Upper lobe of left lung (tissue), 6 donors: Measurements from ENCODE around the gene CDH5. TPM values are rescaled to one million over a fixed set of nuclear protein-coding genes. Genes with fewer than 3 reads are reported as not detected.
A peak's percentile ranks its signal among the peaks of the same experiment; 100 is the strongest.

Experiments
- ATAC-seq, 2 donors: fragments of 200-7000 bp; cut with Tn5 transposase; one replicate each; pipeline ENCODE4 v1.9.1; 2022; ENCODE audit warnings: mild to moderate bottlenecking in 2 of 2, moderate library complexity in 2 of 2; ENCODE audit not compliant: low FRiP score in 2 of 2
- DNase-seq, 2 donors: peaks; one replicate each; pipeline ENCODE4 v3.0.0-alpha.2; 2019 to 2020
- H3K27ac ChIP-seq, 4 donors: fragments of 200-600 bp; sonication (generic); one replicate each; pipeline ENCODE4 v1.5.1; 2016 to 2019
- H3K27me3 ChIP-seq, 4 donors: fragments of 200-600 bp; sonication (generic); one replicate each; pipeline ENCODE4 v1.5.1; 2017 to 2019
- H3K36me3 ChIP-seq, 4 donors: fragments of 200-600 bp; sonication (generic); one replicate each; pipeline ENCODE4 v1.5.1; 2016 to 2019
- H3K4me1 ChIP-seq, 4 donors: fragments of 200-600 bp; sonication (generic); one replicate each; pipeline ENCODE4 v1.5.1; 2018 to 2019
- H3K4me3 ChIP-seq, 4 donors: fragments of 200-600 bp; sonication (generic); one replicate each; pipeline ENCODE4 v1.5.1; 2017 to 2019; ENCODE audit warnings: mild to moderate bottlenecking in 2 of 4, moderate library complexity in 1 of 4
- H3K9me3 ChIP-seq, 4 donors: fragments of 200-600 bp; sonication (generic); one replicate each; pipeline ENCODE4 v1.5.1; 2018 to 2019
- CTCF ChIP-seq, 6 experiments: fragments of 450-650 bp in 4 of 6; fragments of 200-600 bp in 2 of 6; sonication (generic) in 2 of 6; IDR thresholded peaks; one replicate each; pipeline ENCODE4 v1.5.1; 2016 to 2019; ENCODE audit warnings: antibody characterized with exemption in 6 of 6
- EP300 ChIP-seq, 4 donors: sonication (generic); formaldehyde crosslinking; IDR thresholded peaks; one replicate each; pipeline ENCODE4 v1.5.1; 2017; ENCODE audit warnings: antibody characterized with exemption in 4 of 4, control low read depth in 2 of 4
- POLR2A ChIP-seq, 4 donors: fragments of 450-650 bp; IDR thresholded peaks; one replicate each; pipeline ENCODE4 v1.5.1; 2016 to 2017; ENCODE audit warnings: antibody characterized with exemption in 4 of 4, mild to moderate bottlenecking in 2 of 4
- POLR2AphosphoS5 ChIP-seq, 2 donors: sonication (generic); formaldehyde crosslinking; IDR thresholded peaks; one replicate each; pipeline ENCODE4 v1.5.1; 2017; ENCODE audit warnings: antibody characterized with exemption in 2 of 2
- WGBS, 2 donors: methylation state at CpG; one replicate each; pipeline ENCODE4 v1.1.5; 2017 to 2018; 5-methylcytosine and 5-hydroxymethylcytosine counted together
- total RNA-seq, 6 donors: library from RNA; depleted of rRNA in 4 of 6; stranded (reverse); fragments of >200 nt in 4 of 6; gene quantifications; one replicate each; pipeline versions ENCODE4 v1.1.0 to v1.2.1, GENCODE V29; 2016 to 2021
- donor health status: DM: no; HTN: no; CAD: no; lungs with moderate emphysema.
- donor health status: DM: no; HTN: yes; CAD: no; lungs with severe emphysema.

Gene CDH5
- total RNA-seq, 6 donors from 2014 or later: 54.5 to 146 (median 89.8) TPM

- TF ChIP-seq POLR2A (IDR thresholded peaks at IDR 0.05) (peak in 1 of 4 donors; percentile 28), POLR2AphosphoS5 (IDR thresholded peaks at IDR 0.05) (peak in 1 of 2 donors; percentile 80), CTCF (IDR thresholded peaks at IDR 0.05) (no peak), EP300 (IDR thresholded peaks at IDR 0.05) (no peak)
- H3K4me1 ChIP-seq: peaks cover 10 to 45% (median 42%) of the 10 kb centered on the region in 4 donors
- H3K27ac ChIP-seq: peak overlapping the region; percentile 86 to 91 (median 89)
- DNase-seq (peak in 1 of 2 donors; percentile 67), ATAC-seq (peak in 1 of 2 donors; percentile 25)
- H3K9me3 ChIP-seq: no peaks in the 10 kb centered on the region
- 44 to 56% methylated on average over 5 of the region's 5 CpGs for WGBS, 2 donors
- peak overlapping the region; percentile 42 to 64 (median 52) for H3K4me3 ChIP-seq
- H3K36me3 ChIP-seq: no peaks in the 10 kb centered on the region
- no peaks in the 10 kb centered on the region for H3K27me3 ChIP-seq
Measured at GRCh38 chr16:66369055-66369592, 2.6 kb downstream of the CDH5 start.

DNA sequence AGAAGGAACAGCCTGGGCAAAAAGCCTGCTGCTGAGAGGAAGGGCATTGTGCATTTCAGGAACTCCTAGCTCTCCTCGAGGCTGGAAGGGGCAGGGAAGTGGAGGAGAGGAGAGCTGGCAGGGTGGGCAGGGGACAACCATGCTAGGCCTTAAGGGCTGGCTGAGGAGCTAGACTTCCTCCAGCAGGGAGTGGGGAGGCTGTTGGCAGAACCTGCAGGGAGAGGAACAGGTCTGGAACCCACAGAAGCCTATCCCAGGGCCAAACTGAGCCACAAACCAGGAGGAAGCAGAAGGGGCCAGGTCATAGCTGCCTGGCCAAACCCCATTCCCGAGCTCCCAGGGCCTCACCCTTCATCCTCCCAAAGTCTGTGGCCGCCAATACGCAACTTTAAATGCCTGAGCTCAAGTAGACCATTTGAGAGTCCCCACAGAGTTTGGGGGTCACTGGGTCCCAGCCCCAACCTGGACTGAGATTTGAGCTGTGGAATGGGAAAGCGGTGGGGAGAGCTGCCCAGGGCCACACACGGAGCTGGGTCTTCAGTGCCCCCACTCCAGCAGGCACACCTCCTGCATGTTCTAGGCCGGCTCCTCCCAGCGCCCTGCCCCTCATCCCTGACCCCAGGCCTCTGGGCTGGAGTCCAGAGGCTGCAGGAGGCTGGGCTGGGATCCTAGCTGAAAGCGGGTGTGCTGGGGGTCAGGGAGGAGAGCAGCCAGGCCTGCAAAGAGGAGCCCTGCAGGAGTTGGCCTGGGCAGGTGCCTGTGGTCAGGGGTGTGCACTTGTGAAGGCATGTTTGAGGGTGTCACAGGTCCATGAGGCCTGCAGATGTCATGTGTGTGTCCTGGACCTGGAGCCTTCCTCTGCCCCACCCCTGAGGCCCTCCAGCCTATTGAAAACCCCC, 4.5 kb downstream of the CDH5 start:
- H3K4me1 ChIP-seq: peaks cover 2 to 35% (median 34%) of the 10 kb centered on the region in 4 donors
- H3K4me3 ChIP-seq: peak overlapping the region in 2 of 4 donors; percentile 53 to 64
- WGBS, 2 donors: 50 to 62% methylated on average over 3 to 8 of the region's 9 CpGs
- no peaks in the 10 kb centered on the region for H3K9me3 ChIP-seq
- no peaks in the 10 kb centered on the region for H3K27me3 ChIP-seq
- H3K27ac ChIP-seq: peak overlapping the region; percentile 8 to 91 (median 66)
- no peak for TF ChIP-seq CTCF (IDR thresholded peaks at IDR 0.05)
- no peak for TF ChIP-seq EP300 (IDR thresholded peaks at IDR 0.05)
- no peak for TF ChIP-seq POLR2A (IDR thresholded peaks at IDR 0.05)
- TF ChIP-seq POLR2AphosphoS5 (IDR thresholded peaks at IDR 0.05): no peak
- ATAC-seq (no peak), DNase-seq (peak in 1 of 2 donors; percentile 57)
- no peaks in the 10 kb centered on the region for H3K36me3 ChIP-seq

GRCh38 chr16:66372078-66372897, 5.8 kb downstream of the CDH5 start:
- Histone ChIP-seq H3K4me1 (peaks cover 2 to 40% (median 35%) of the 10 kb centered on the region in 4 donors), H3K27ac (peak overlapping the region in 2 of 4 donors; percentile 28 to 89), H3K36me3 (no peaks in the 10 kb centered on the region), H3K9me3 (no peaks in the 10 kb centered on the region), H3K4me3 (peak overlapping the region in 2 of 4 donors; percentile 53 to 64), H3K27me3 (no peaks in the 10 kb centered on the region)
- TF ChIP-seq EP300 (IDR thresholded peaks at IDR 0.05) (no peak), POLR2AphosphoS5 (IDR thresholded peaks at IDR 0.05) (no peak), POLR2A (IDR thresholded peaks at IDR 0.05) (no peak), CTCF (IDR thresholded peaks at IDR 0.05) (no peak)
- no peak for DNase-seq
- WGBS, 2 donors: 72 to 74% methylated on average over 14 to 15 of the region's 15 CpGs
- ATAC-seq: no peak

- Histone ChIP-seq H3K9me3 (no peaks in the 10 kb centered on the region), H3K27ac (peak overlapping the region in 1 of 4 donors; percentile 89), H3K36me3 (no peaks in the 10 kb centered on the region), H3K27me3 (no peaks in the 10 kb centered on the region), H3K4me3 (no peak overlapping the region), H3K4me1 (peaks cover 2 to 46% (median 35%) of the 10 kb centered on the region in 4 donors)
- TF ChIP-seq POLR2AphosphoS5 (IDR thresholded peaks at IDR 0.05) (no peak), POLR2A (IDR thresholded peaks at IDR 0.05) (no peak), EP300 (IDR thresholded peaks at IDR 0.05) (no peak), CTCF (IDR thresholded peaks at IDR 0.05) (no peak)
- DNase-seq (no peak), ATAC-seq (no peak)
- 87% methylated on average over 4 of the region's 4 CpGs; no CpG with 5 or more reads in 1 of the 2 donors for WGBS, 2 donors
Measured at GRCh38 chr16:66372898-66373155, 6.3 kb downstream of the CDH5 start.
